Colonic mucosa (tissue), 4 donors: Measurements from ENCODE around the gene CKB. TPM values are rescaled to one million over a fixed set of nuclear protein-coding genes. Genes with fewer than 3 reads are reported as not detected.

Experiments used
- DNase-seq: peaks from one replicate; pipeline ENCODE4 v3.0.0-alpha.2; 2020
- H3K27ac ChIP-seq: fragments of 200-600 bp; one replicate; pipeline ENCODE4 v1.8.0; 2021
- H3K27me3 ChIP-seq: fragments of 200-600 bp; one replicate; pipeline ENCODE4 v1.8.0; 2021
- H3K36me3 ChIP-seq: fragments of 200-600 bp; one replicate; pipeline ENCODE4 v1.8.0; 2021
- H3K4me1 ChIP-seq: fragments of 200-600 bp; one replicate; pipeline ENCODE4 v1.8.0; 2021; ENCODE audit warnings: mild to moderate bottlenecking
- H3K4me3 ChIP-seq: fragments of 200-600 bp; one replicate; pipeline ENCODE4 v1.8.0; 2021
- H3K9ac ChIP-seq, 2 donors: one replicate each; pipeline ENCODE4 v1.7.0; 2013; ENCODE audit warnings: control low read depth in 2 of 2, low read depth in 2 of 2, low read length in 2 of 2
- H3K9me3 ChIP-seq: fragments of 200-600 bp; one replicate; pipeline ENCODE4 v1.8.0; 2021
- CTCF ChIP-seq: fragments of 200-600 bp; IDR thresholded peaks from one replicate; pipeline ENCODE4 v1.8.0; 2022; ENCODE audit warnings: antibody characterized with exemption, mild to moderate bottlenecking
- intact Hi-C: fragments of 100-400 bp; cut with DNase I; formaldehyde crosslinking; loops from one replicate; pipeline ENCODE4 v1.14.1; 2022
- total RNA-seq, 2 donors: library from RNA; stranded (reverse); fragmentation: NEBNext Ultra II Directional in 1 of 2; extraction: Animal tissue kit (Norgen Biotek cat#: 25700) in 1 of 2; gene quantifications; one replicate each; pipeline ENCODE4 v1.2.1, GENCODE V29; 2021
- donor health status: healthy.
- donor health status: DM: no; HTN: no; CAD: no.
- donor health status: DM: no; HTN: no; CAD: no.

Gene CKB
- total RNA-seq, 2 donors from 2014 or later: 1,501 to 4,641 TPM

DNA sequence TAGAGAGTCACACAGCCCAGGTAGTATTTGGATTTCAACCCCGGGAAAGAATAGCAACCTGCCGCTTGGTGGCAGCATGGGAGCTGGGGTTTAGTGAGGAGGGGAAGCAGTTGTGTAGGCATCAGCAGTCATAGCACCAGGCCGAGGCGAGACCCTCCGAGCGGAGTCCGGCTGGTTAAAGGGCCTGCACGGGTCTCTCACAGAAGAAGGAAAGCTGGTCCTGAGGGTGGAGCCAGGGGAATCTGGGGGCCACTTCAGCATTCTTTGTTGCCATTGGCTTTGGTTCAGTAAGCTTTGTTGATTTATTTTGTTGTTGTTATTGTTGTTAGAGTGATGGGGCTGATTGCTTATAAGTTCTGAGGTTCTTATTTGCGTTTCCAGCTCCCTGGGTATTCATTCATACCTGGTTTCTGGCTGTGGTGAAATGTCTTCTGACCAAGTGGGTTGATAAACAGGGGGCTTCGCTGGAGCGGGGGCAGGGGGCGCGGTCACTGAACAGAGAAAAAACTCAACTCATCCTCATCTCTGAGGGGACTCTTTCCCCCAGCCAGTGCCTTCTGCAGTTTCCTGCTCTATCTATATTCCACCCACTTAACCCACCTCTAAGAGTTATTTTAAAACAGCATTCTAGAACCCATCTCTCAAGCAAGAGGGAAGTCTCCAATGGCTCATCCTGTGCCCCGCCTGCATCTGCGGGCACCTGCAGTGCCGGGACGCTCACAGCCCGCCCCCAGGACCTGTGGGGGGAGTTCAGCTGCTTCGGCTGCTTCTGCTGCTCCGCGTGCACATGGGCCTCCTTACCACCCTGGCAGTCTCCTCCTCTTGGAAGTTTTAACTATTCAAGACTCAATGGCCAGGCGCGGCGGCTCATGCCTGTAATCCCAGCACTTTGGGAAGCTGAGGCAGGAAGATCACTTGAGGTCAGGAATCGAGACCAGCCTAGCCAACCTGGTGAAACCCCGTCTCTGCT is 11.6 kb downstream of the CKB start:
- Histone ChIP-seq H3K9ac (no peak overlapping the region), H3K9me3 (no peaks in the 10 kb centered on the region), H3K4me3 (no peak overlapping the region), H3K36me3 (no peaks in the 10 kb centered on the region), H3K27me3 (no peaks in the 10 kb centered on the region), H3K4me1 (peaks cover 8% of the 10 kb centered on the region), H3K27ac (no peak overlapping the region)
- no peak for DNase-seq
- no peak for TF ChIP-seq CTCF
- intact Hi-C loops: no loop called here

GRCh38 chr14:103509864-103510723 is 12.5 kb downstream of the CKB start:
- Histone ChIP-seq H3K27ac (no peak overlapping the region), H3K36me3 (peaks cover 7% of the 10 kb centered on the region), H3K9me3 (no peaks in the 10 kb centered on the region), H3K27me3 (no peaks in the 10 kb centered on the region), H3K9ac (no peak overlapping the region), H3K4me1 (peaks cover 8% of the 10 kb centered on the region), H3K4me3 (no peak overlapping the region)
- intact Hi-C loops: no loop called here
- TF ChIP-seq CTCF: no peak
- no peak for DNase-seq

DNA sequence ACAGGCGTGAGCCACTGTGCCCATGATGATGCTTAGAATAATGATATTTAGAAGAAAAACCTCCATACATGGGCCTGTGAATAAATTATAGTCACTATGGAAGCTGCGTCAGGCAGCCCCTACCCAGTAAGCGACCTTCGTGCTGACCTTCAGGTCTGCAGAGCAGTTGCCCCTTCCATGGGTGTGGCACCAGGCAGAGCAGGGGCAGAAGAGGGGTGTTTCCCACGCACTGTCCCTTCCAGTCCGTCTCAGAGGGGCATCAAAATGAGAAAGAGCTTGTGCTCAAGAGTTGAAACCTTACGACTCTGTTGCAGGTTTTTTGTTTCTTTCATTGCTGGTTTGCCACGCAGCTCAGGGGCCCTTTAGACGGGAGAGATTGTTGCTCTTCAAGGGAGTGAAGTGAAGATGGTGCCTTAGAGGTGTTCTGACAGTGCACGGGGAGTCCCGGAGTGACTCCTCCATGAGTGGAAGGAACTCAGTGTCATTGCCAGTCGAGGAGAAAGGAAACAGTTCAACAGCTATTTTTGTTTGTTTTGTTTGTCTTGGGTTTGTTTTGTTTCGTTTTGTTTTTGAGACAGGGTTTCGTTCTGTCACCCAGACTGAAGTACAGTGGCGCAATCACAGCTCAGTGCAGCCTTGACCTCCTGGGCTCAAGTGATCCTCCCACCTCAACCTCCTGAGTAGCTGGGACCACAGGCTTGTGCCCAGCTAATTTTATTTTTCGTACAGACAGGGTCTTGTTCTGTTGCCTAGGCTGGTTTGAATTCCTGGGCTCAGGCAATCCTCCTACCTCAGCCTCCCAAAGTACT is 13.9 kb downstream of the CKB start:
- no peak overlapping the region for H3K27ac ChIP-seq
- H3K9me3 ChIP-seq: no peaks in the 10 kb centered on the region
- no peak for DNase-seq
- intact Hi-C loops: no loop called here
- H3K4me3 ChIP-seq: no peak overlapping the region
- H3K27me3 ChIP-seq: no peaks in the 10 kb centered on the region
- H3K36me3 ChIP-seq: peaks cover 16% of the 10 kb centered on the region
- H3K9ac ChIP-seq: no peak overlapping the region
- peaks cover 8% of the 10 kb centered on the region for H3K4me1 ChIP-seq
- no peak for TF ChIP-seq CTCF

DNA sequence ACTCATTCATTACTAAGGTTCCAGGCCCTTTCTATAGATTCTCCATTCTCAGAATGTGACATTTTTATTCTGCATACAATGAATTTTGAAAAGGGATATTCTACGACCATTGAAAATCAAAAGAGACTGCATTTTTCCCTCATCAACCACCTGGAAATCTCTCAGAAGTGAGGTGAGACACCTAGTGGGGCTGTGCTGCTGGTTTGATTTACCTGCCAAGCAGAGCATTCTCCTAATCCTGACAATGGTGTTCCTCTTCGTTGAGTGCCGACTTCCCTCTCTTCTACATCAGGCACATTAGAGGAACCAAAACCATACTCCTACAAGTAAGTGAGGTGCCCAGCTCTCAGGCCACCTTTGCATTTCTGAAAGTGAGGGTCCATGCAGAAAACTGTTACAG is 14.9 kb downstream of the CKB start:
- no peak for TF ChIP-seq CTCF
- H3K9ac ChIP-seq: no peak overlapping the region

More for the DNA sequence above, 14.9 kb downstream of the CKB start:
- H3K4me1 ChIP-seq: peaks cover 5% of the 10 kb centered on the region
- no peak overlapping the region for H3K27ac ChIP-seq
- no peaks in the 10 kb centered on the region for H3K9me3 ChIP-seq
- no peaks in the 10 kb centered on the region for H3K27me3 ChIP-seq
- no peak overlapping the region for H3K4me3 ChIP-seq
- peaks cover 21% of the 10 kb centered on the region for H3K36me3 ChIP-seq
- DNase-seq: no peak
- intact Hi-C loops: no loop called here
